ENCODE results near the gene HK3. TPM values are rescaled to one million over a fixed set of nuclear protein-coding genes. Genes with fewer than 3 reads are reported as not detected.

HK3 gene
- total RNA-seq, 1 donor from 2014 or later, result 0.51 TPM

DNA sequence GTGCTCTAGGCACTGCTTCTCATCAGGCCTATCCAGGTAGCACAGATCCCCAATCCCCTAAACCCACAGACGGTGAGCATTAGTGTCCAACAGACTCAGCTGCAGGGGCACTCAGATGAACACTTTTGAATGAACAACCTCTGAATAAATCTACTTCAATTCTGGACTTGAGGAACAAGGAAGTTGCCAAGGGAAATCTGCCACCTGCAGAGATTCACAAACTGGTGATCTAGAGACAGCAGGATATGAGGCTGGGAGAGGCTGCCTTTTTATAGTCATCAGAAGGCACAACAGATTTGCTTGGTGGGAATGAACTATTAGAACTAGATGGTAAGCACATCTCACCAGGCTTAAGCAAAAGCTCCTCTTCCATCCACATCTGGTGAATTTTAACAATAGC lies 7.0 kb upstream of the HK3 start:
- H3K4me3 Mint-ChIP-seq (ENCODE audit: unreplicated experiment), result no peak overlapping the region
- H3K27me3 Mint-ChIP-seq (ENCODE audit: unreplicated experiment), result peaks cover 4% of the 10 kb centered on the region
- H3K27ac Mint-ChIP-seq (ENCODE audit: unreplicated experiment), result no peak overlapping the region
- H3K4me1 Mint-ChIP-seq (ENCODE audit: unreplicated experiment), result peaks cover 3% of the 10 kb centered on the region
- TF ChIP-seq, protein P1, sequence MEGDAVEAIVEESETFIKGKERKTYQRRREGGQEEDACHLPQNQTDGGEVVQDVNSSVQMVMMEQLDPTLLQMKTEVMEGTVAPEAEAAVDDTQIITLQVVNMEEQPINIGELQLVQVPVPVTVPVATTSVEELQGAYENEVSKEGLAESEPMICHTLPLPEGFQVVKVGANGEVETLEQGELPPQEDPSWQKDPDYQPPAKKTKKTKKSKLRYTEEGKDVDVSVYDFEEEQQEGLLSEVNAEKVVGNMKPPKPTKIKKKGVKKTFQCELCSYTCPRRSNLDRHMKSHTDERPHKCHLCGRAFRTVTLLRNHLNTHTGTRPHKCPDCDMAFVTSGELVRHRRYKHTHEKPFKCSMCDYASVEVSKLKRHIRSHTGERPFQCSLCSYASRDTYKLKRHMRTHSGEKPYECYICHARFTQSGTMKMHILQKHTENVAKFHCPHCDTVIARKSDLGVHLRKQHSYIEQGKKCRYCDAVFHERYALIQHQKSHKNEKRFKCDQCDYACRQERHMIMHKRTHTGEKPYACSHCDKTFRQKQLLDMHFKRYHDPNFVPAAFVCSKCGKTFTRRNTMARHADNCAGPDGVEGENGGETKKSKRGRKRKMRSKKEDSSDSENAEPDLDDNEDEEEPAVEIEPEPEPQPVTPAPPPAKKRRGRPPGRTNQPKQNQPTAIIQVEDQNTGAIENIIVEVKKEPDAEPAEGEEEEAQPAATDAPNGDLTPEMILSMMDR (IDR thresholded peaks at IDR 0.05; ENCODE audit: unreplicated experiment), result no peak
- H3K36me3 Mint-ChIP-seq (ENCODE audit: low read depth, unreplicated experiment), result peaks cover 30% of the 10 kb centered on the region
- no peaks in the 10 kb centered on the region for H3K9me3 Mint-ChIP-seq (ENCODE audit: unreplicated experiment)
- DNase-seq (ENCODE audit: low spot score), result no peak

DNA sequence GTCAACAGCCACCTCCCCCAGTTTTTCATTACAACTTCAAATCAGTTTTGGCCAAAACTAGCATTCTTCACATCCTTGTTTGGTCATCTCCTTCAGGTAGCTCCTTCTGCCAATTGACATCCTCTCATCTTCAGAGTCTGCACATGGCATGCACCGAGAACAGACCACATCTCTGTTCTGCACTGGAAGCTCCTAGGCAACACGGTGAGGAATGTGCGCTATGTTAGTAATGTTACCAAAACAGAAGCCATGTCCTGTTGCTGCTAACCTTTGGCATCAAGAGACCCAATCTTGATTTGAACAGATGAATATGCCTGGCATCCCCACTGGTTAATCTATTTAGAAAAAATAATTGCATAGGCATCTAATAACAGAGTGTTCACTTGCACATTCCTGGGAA lies 5.1 kb upstream of the HK3 start:
- DNase-seq (ENCODE audit: low spot score), result no peak
- Mint-ChIP-seq H3K27me3 (ENCODE audit: unreplicated experiment) (peaks cover 4% of the 10 kb centered on the region), H3K4me3 (ENCODE audit: unreplicated experiment) (no peak overlapping the region), H3K27ac (ENCODE audit: unreplicated experiment) (no peak overlapping the region), H3K9me3 (ENCODE audit: unreplicated experiment) (no peaks in the 10 kb centered on the region), H3K4me1 (ENCODE audit: unreplicated experiment) (peaks cover 14% of the 10 kb centered on the region), H3K36me3 (ENCODE audit: low read depth, unreplicated experiment) (peaks cover 30% of the 10 kb centered on the region)
- TF ChIP-seq, protein P1 (IDR thresholded peaks at IDR 0.05; ENCODE audit: unreplicated experiment), result no peak

DNA sequence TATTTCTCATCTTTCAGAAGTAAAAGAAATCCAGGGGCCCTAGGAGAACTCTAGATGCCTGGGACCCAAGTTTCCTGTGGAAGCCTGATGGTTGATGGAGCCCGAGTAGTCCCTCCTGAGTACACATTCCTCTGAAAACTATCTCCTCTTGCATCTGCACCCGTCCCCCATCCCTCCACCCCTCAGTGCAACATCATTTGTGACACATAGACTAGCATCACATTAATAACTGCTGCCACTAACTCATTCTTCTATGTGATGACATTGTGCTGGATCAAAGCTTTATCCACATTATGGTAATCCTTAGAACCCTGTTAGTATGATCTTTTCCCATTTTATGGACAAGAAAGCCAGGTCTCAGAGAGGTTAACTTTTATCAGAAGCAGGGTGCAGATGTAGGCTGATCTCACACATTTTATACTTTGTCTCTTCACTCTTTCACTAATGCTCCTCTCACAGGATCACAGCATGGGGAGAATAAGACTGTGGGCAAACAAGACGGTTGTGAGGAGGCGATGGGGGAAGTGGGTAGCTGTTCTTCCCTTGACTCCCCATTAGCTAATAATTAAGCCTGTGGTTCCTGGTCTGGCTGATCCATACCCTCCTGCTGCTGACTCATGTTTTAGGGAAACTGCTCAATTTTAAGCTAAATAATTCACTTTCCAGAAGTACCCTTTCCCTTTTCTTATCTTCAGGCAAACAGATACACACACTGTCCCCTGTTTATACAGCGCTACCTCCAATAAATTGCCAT lies 3.9 kb upstream of the HK3 start:
- Mint-ChIP-seq H3K27me3 (ENCODE audit: unreplicated experiment) (peaks cover 4% of the 10 kb centered on the region), H3K9me3 (ENCODE audit: unreplicated experiment) (no peaks in the 10 kb centered on the region), H3K27ac (ENCODE audit: unreplicated experiment) (no peak overlapping the region), H3K4me1 (ENCODE audit: unreplicated experiment) (peaks cover 19% of the 10 kb centered on the region), H3K4me3 (ENCODE audit: unreplicated experiment) (no peak overlapping the region), H3K36me3 (ENCODE audit: low read depth, unreplicated experiment) (peaks cover 30% of the 10 kb centered on the region)
- no peak for DNase-seq (ENCODE audit: low spot score)
- TF ChIP-seq, protein P1 (IDR thresholded peaks at IDR 0.05; ENCODE audit: unreplicated experiment), result no peak

DNA sequence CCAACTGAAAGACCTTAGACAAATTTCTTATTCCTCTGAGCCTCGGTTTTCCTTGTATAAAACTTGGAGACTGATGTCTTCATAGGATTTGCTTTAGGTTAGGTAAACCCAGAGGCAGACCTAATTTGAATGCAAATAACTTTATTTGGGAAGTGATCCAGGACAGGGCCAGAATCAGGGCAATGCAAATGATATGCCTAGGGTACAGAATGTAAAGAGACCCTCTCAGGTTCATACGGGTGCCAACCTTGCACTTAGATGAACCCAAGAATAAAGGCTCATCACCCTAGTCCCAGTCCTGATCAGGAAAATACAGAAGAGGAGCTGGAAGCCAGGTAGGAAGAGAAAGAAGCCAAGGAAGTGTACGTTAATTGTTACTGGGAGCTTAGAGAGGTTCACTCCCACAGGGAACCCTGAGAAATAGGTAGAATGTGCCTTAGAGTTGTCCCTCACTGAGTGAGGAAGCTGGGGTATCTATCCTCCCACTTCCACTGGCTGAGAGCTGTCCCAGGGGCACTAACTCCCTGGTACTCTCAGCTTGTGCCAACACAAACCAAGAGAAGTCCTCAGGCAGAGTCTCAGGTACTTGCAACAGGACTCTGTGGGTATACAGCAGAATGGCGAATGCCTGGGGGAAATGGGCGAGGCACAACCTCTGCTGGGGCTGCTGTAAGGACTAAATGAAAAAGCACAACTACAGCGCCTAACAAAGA lies 3.1 kb upstream of the HK3 start:
- DNase-seq (ENCODE audit: low spot score), result no peak
- Mint-ChIP-seq H3K4me3 (ENCODE audit: unreplicated experiment) (peak overlapping the region; percentile 21), H3K27ac (ENCODE audit: unreplicated experiment) (no peak overlapping the region), H3K36me3 (ENCODE audit: low read depth, unreplicated experiment) (peaks cover 30% of the 10 kb centered on the region), H3K4me1 (ENCODE audit: unreplicated experiment) (peaks cover 15% of the 10 kb centered on the region), H3K27me3 (ENCODE audit: unreplicated experiment) (peaks cover 4% of the 10 kb centered on the region), H3K9me3 (ENCODE audit: unreplicated experiment) (no peaks in the 10 kb centered on the region)
- TF ChIP-seq, protein P1 (IDR thresholded peaks at IDR 0.05; ENCODE audit: unreplicated experiment), result no peak

Measured in endothelial cell (in vitro differentiated cells).